GM21723 (cell line): ENCODE measurements around the gene CTH.
"Not testable (repeated sequence)": the region's sequence is repeated elsewhere in the genome, so short reads cannot be mapped to it uniquely, and the experiment has no call there.

Experiments used
- ATAC-seq: cut with Tn5 transposase; IDR thresholded peaks from one replicate; pipeline ENCODE4 v1.9.1; 2021; ENCODE audit warnings: mild to moderate bottlenecking, moderate library complexity; ENCODE audit not compliant: unreplicated experiment

Gene CTH

DNA sequence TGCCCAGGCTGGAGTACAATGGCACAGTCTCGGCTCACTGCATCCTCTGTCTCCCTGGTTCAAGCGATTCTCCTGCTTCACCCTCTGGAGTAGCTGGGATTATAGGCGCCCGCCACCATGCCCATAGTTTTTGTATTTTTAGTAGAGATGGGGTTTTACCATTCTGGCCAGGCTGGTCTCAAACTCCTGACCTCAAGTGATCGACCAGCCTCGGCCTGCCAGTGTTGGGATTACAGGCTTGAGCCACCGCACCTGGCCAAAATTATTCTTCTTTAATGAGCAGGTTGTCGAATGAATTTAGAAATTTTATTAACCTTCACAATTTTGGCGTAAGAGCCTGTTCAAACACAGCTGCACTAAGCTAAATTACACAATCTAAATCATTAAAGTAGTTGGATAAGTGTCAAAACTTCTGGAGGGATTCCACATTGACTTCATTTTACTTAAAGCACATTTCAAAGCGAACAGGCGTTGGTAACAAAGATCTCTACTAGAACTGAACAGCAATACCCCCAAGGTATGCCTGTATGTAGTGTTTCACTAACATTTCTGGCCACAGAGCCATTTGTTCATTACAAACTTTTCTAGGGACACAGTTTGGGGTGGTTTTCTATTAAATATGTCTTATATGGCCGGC, 5.2 kb upstream of the CTH start:
- no peak for ATAC-seq

DNA sequence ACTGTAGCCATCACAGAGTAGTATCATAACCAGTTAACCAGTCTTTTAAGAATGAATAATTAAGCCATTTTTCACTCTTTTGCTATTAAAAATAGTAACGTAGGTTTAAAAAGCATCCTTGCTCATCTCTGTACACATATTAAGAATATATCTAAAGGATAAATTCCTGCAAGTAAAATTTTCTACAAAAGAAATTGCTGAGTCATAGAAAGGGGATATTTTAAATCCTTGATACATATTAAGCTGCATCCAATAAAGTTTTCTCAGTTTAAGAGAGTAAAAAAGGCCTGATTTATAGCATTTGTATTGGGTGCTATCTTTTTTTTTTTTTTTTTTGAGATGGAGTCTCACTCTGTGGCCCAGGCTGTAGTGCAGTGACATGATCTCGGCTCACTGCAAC, 1.9 kb upstream of the CTH start:
- no peak for ATAC-seq

DNA sequence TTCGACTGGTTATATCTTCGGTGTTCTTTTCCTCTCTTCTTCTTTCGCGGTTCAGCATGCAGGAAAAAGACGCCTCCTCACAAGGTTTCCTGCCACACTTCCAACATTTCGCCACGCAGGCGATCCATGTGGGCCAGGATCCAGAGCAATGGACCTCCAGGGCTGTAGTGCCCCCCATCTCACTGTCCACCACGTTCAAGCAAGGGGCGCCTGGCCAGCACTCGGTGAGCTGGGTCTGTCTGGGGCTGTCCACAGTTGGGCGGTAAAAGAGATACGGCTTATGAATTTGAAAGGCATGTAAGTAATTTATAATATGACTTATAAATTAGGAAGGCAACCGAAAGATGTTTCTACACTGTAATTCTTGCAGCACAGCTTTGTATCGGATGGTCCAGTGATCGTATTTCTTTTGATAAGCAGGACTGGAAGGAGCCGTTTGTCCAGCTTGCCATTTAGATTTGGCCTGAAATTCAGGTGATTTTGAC, 334 bp downstream of the CTH start:
- ATAC-seq: peak; percentile 6

DNA sequence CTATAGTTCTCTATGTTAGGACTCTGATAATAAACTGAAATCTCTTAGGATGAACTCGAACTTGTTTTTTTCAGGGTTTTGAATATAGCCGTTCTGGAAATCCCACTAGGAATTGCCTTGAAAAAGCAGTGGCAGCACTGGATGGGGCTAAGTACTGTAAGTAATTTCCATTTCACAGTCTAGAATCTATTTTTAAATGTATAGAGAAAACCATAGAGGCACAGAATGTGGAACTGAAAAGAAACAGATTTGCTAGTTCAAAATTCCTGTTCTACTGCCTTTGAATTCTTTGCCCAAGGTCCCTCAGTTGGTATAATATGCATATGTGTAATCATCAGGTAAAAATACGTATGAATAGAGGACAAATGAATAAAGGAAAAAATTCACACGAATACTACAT, 4.8 kb downstream of the CTH start:
- ATAC-seq: peak; percentile 20

DNA sequence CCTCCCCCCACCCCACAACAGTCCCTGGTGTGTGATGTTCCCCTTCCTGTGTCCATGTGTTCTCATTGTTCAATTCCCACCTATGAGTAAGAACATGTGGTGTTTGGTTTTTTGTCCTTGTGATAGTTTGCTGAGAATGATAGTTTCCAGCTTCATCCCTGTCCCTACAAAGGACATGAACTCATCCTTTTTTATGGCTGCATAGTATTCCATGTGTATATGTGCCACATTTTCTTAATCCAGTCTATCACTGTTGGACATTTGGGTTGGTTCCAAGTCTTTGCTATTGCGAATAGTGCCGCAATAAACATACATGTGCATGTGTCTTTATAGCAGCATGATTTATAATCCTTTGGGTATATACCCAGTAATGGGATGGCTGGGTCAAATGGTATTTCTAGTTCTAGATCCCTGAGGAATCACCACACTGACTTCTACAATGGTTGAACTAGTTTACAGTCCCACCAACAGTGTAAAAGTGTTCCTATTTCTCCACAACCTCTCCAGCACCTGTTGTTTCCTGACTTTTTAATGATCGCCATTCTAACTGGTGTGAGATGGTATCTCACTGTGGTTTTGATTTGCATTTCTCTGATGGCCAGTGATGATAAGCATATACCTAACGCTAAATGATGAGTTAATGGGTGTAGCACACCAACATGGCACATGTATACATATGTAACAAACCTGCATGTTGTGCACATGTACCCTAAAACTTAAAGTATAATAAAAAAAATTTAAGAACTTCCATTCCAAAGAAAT, 8.1 kb downstream of the CTH start:
- not testable (repeated sequence) for ATAC-seq

DNA sequence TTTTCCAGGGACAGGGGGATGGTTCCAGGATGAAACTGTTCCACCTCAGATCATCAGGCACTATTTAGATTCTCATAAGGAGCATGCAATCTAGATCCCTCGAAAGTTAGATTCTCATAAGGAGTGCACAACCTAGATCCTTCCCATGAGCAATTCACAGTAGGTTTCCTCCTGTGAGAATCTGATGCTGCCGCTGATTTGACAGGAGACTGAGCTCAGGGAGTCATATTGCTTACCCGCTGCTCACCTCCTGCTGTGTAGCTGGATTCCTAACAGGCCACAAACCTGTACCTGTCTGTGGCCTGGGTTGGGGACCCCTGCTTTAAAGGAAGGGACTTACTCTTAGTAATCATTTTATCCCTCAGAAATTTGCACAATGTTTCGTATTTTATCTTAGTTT, 9.3 kb downstream of the CTH start:
- ATAC-seq: no peak

DNA sequence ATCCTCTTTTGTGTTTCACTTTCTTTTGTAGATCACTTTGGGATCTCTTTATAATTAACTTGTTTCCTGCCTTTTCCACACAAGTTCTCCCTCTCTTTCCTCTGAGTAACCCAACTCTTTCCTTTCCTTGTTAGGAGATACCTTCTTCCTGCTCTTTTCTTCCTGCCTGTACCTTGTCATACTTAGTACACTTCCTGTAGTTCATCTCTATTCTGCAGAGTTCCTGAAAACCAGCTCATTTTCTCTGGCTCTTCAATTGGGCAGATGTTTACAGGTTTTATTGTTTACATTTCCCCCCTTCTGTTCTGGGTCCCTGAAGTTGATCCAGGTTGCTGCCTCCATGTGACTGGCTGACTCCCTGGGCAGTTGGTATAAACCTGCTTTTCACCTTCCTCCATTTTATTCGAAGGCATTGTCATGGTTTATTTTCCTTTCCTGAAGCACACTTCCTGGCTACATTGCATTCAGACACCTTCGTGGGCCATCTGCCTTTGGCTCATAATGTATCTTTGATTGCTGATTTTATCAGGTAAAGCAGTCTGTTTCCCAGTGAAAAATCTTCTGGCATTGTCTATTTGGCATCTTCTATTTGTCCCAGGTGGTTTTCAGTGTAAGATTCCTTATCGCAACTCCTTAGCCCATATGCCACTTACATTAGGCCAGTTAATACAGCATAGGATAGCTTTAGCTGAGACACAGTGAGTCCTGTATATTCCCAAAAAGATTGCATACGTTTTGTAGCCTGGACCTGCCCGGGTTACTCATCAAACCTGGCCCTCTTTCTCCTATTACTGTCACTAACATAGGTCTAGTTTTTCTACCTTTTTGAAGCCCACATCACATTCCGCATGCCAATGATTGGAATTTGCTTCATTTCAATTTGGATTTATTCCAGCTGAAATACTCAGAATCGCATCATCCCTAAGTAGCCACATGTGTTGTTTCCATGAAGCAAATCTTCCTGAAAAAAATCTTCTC, 15.4 kb downstream of the CTH start:
- ATAC-seq: no peak

DNA sequence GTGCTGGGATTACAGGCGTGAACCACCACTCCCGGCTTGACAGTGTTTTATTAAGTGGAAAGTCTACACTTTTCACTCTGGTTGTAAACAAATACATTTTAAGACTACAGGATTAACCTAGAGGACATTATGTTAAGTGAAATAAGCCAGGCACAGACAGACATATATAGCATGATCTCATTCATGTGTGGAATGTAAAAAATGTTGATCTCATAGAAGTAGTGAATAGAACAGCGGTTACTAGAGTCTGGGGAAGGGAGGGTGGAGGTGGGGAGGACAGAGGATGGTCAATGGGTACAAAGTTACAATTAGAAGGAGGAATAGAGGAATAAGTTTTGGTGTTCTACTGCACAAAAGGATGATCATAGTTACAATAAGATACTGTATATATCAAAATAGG, 16.9 kb downstream of the CTH start:
- ATAC-seq: no peak

DNA sequence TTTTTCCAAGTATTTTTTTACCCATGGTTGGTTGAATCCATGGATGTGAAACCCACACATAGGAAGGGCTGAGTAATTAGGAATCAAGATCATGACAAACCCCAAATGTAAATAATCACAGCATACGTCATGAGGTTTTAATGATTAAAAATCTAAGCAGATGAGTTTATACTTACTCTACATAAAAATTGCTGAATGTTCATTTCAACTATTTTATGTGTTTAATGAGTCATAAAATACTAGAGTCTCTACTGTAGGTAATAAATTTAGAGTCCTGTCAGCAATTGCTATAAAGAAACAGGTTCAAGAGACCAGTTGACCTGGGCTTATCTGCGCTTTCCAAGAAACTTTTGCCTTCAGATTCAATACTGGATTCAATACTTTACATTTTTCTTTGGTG, 18.2 kb downstream of the CTH start:
- no peak for ATAC-seq

DNA sequence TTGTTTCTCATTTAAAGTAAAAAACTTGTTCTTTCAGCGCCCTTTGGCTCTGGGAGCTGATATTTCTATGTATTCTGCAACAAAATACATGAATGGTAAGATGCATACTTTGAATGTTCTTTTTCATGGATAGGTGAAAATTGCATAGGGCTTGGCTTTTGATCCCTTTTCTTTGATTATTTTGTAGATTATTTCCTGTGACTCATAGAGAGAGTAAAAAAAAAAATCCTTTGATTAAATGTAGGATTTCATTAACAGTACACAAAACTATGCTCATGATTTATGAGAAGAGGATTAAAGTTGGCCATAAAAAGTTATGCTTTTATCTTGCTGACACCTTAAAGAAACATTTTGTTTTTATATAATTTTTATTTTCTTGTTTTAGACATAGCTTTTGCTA, 18.7 kb downstream of the CTH start:
- no peak for ATAC-seq

DNA sequence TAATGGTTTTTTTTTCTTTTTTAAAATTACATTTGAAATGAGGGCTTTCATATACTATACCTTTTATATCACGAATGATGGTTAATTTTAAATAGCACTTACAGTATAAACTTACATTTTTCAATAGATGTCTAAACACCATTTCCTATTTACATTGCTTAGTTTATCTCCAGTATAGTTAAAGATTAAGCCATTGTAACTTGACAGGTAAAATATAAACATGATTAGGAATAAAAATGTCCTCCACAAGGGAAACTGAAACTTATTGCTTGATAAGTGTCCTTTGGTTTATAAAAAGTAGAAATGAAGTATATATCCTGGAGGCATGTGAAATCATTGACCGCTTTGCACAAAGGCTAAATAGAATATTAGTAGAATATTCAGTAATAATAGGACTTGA, 20.2 kb downstream of the CTH start:
- no peak for ATAC-seq

DNA sequence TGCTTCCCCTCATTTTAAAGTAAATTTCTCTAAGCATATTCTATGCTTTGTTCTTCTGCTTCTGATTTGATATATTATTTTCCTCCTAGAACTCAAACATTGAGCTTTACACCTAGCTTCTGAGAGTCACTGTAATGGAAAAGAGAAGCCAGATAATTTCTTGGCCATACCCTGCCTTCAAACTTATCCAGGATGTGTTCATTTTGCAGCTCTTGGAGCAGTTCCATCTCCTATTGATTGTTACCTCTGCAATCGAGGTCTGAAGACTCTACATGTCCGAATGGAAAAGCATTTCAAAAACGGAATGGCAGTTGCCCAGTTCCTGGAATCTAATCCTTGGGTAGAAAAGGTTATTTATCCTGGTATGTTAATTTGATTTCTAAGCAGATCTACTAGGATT, 20.8 kb downstream of the CTH start:
- ATAC-seq: no peak

DNA sequence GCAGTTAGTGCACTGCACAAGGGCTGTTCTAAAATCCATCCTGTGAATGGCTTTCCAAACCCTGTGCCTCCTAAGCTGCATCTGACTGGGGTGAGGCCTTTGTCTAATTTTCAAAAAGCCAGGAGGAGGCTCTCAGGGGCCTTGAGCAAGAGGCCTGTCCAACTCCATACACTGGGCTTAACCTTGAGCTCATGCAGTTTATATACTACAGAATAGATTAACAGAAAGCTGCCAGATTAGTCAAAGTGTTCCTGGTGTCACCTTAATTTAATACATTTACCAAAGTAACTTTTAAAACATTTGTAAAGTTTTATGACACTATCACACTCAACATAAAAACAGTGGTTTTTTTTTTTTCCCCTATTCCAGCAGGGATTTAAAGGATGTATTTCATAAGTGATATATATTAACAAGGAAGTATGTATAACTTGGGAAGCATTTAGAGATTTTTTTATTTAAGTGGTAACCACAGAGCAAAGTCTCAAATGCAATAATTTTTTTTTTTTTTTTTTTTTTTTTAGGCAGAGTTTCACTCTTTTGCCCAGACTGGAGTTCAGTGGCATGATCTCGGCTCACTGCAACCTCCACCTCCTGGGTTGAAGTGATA, 23.3 kb downstream of the CTH start:
- ATAC-seq: no peak

DNA sequence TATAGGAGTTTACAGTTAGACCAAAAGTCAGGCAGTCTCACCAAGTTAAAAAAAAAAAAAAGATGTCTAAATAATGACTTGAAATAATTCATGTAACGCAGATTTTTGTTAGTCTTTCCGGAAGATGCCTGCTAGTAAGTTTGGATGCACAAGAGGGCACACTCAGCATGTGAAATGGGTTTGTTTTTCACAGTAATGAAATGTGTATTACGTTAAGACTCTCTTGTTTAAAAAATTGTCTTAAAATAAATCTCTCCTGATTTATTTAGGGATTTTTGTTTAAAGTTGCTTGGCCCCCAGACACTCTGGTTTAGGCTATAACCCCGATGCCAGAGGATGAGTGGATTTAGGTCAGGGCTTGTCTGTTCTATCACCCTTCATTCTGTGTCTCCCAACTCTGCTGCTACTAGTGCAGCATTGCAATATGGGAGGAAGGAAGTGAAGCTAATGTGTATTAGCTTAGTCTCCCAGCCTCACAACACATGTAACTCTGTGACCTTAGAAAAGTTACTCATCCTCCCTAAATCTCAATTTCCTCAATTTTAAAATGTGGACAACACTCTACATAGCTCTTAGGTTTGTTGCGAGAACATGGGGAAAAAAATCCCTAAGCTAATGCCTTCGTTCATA, 25.7 kb downstream of the CTH start:
- ATAC-seq: no peak

DNA sequence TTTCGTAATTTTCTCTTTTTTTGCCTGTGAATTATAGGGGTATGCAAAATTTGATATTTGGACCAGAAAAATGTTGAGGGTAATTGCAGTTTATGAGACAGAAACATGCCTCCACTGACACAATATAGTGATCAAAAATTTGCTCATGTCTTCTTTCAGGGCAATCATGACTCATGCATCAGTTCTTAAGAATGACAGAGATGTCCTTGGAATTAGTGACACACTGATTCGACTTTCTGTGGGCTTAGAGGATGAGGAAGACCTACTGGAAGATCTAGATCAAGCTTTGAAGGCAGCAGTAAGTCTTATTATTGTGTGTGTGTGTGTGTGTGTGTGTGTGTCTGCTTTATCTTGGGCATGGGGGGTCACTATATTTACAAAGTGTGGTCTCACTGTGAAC, 27.5 kb downstream of the CTH start:
- no peak for ATAC-seq

DNA sequence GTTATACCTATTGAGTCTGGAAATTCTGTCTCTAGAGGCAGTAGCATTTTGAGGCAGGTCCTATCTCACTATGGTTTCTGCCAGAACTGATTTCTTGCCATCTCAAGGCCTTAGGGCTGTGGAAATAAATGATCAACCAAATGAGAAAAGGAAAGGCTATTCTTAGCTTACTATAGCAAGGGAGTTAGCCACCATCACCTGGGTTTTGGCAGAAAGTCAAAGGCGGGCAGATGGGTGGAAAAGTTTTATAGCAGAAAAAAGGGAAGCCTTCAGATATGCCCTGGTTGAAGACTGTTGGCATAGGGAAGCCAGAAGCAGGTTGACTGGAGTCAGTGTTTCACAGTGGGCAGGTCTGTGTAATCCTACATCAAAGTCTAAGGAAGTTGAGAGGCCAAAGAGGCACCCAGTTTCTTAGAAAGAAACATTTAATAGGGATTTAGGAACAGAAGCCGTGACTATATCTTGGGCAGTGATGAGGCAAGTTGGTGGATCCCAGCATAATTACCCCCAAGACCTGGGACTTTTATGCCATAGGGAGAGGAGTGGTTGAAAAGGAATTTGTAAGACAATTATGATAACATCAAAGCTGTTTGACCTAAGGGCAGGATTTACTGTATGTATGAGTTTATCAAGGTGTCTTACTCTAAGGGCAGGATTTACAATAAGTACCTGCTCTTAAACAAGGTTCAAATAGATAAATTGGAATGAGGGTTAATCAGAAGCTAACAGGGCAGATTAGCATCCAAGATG, 29.7 kb downstream of the CTH start:
- no peak for ATAC-seq

DNA sequence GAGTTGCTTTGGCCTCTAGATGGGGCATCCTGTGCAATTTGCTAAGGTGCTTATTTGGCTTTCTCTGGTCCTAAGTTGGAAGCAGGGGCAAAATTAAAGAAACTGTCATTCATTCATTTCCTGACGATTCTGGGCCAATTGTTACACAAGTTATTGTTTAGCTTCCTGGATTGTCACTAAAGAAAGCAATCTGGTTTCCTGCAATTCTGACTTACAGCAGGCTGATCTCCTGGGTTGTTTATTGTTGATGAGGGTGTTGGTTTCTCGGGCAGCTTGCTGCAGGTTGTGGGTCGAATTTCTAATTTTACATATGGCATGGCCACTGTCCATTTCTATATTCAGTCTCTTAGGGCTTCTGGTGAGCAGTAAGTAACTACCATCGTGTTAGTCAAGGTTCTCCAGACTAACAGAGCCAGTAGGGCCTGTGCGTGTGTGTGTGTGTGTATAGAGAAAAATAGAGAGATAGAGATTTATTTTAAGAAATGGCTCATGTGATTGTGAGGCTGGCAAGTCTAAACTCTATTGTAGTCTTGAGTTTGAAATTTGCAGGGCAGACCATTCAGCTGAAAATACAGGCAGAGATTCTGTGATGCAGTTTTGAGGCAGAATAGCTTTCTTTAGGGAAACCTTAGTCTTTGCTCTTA, 30.4 kb downstream of the CTH start:
- no peak for ATAC-seq

DNA sequence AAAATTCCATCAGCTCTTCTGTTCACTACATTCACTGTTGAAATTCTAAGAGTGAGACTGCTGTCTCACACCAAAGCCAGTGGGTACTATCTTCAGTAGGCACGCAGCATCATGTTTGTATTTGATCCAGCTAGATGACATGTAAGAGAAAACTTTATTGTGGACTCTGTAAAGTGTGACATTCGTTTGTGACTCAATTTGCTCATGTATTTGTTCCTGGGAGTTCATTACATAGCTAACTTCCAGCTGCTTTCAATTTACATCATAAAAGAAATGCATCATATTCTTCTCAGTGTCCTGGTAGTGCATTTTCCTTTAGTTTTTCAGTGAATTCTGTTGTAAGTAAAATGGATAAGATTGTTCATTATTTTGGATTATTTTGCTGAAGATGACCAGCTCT, 31.4 kb downstream of the CTH start:
- ATAC-seq: no peak

DNA sequence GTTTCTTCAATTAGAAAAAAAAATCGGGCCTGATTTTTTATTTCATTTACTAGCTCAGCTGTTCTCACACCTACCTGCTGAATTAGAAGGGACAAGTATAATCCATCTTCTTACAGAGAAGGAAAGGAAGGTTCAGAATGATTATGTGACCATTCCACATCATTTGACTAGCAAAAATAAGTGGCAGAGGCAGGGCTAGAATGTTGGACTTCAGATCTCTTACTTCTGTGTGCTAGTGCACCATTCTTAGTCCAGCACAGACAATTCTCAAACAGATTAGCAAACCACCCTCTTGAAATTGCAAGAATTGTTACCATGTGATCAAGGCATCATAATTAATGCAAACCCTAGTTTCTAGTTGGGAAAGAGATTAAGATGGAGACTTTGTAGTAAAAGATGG, 32.7 kb downstream of the CTH start:
- ATAC-seq: no peak
